ENCODE data around the gene FBH1. TPM values are rescaled to one million over a fixed set of nuclear protein-coding genes. Genes with fewer than 3 reads are reported as not detected.
A peak's percentile ranks its signal among the peaks of the same experiment; 100 is the strongest.

FBH1 gene
- total and polyA plus RNA-seq, 9 of the 15 experiments (the other 6 are each of a cell fraction or from before 2014, with no cell fraction given) = 13.4 to 108 (median 77.8) TPM

DNA sequence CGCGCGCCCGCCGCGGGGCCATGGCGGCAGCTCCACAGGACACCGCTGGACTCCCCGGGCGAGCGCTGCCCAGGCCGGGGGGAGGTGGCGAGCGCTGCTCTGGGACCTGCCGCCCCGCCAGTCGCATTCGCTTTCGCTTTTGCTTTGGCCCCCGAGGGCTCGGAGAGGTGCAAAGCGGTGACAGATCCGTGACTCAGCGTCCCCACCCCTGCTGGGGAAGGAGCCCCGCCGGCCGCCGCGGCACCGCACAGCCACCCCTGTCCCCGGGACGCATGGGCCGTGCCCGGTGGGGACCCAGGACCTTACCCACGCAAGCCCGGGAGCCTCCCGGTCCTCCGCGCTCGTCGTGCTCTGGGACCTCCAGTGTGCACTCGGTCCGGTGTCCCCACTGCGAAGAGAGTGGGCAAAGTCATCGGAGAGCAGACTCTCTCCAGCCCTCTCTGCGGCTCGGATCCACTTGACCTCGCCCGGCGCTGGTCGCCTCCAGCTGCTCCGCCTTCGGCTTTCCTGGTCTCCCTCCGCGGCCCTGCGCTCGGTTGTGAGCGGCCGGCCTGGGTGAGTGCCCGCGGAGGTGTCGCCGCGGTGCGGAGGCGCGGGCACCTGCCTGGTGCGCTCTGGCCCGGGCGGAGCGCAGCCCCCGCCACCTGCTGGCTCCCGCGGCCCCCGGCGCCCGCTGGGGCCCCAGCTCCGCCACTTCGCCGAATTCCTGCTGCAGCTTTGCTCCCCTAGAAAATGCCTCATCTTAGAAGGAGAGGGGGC is 87.6 kb downstream of the FBH1 start, which contains the start of gene IL15RA (continued):
- 0 out of 4 replicates have a peak, but pooled peaks of 1 of the 2 experiments have one; percentile 15 for TF ChIP-seq SIN3A (IDR thresholded peaks at IDR 0.05; ENCODE audit: borderline replicate concordance in 2 of 2, control insufficient read depth in 1 of 2, low read depth in 2 of 2, low read length in 2 of 2)
- no peak for TF ChIP-seq NR4A1 (CRISPR knock-in tag; IDR thresholded peaks at IDR 0.05)
- no peak for TF ChIP-seq NR4A1 (tag; IDR thresholded peaks at IDR 0.05)
- no peak for TF ChIP-seq NFE2L1 (tag; IDR thresholded peaks at IDR 0.05; ENCODE audit: borderline replicate concordance, low read depth)
- TF ChIP-seq HMGN3 (IDR thresholded peaks at IDR 0.05; ENCODE audit: borderline replicate concordance, extremely low read depth, insufficient read length, low read depth, low read length) = peak; percentile 74
- peak in 1 of 2 experiments; percentile 80; a peak in 3 of 4 replicates for TF ChIP-seq MAZ (CRISPR knock-in tag; conservative IDR thresholded peaks at IDR 0.05 in 1 of 2, IDR thresholded peaks at IDR 0.05 in 1 of 2)
- TF ChIP-seq, protein P1, sequence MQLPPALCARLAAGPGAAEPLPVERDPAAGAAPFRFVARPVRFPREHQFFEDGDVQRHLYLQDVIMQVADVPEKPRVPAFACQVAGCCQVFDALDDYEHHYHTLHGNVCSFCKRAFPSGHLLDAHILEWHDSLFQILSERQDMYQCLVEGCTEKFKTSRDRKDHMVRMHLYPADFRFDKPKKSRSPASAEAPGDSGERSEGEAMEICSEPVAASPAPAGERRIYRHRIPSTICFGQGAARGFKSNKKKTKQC (CRISPR knock-in tag; IDR thresholded peaks at IDR 0.05) = peak; percentile 89; the same call in 1 of the 2 replicates
- no peak for TF ChIP-seq U2AF2 (optimal IDR thresholded peaks at IDR 0.05; ENCODE audit: low read depth, low read length)
- TF ChIP-seq TRIM24 (IDR thresholded peaks at IDR 0.05) = 0 out of 4 replicates have a peak, but pooled peaks of 1 of the 2 experiments have one; percentile 25
- TF ChIP-seq SAP30 (IDR thresholded peaks at IDR 0.05; ENCODE audit: borderline replicate concordance, insufficient read depth, low read depth, low read length, poor library complexity, severe bottlenecking) = peak; percentile 59
- TF ChIP-seq, protein P2, sequence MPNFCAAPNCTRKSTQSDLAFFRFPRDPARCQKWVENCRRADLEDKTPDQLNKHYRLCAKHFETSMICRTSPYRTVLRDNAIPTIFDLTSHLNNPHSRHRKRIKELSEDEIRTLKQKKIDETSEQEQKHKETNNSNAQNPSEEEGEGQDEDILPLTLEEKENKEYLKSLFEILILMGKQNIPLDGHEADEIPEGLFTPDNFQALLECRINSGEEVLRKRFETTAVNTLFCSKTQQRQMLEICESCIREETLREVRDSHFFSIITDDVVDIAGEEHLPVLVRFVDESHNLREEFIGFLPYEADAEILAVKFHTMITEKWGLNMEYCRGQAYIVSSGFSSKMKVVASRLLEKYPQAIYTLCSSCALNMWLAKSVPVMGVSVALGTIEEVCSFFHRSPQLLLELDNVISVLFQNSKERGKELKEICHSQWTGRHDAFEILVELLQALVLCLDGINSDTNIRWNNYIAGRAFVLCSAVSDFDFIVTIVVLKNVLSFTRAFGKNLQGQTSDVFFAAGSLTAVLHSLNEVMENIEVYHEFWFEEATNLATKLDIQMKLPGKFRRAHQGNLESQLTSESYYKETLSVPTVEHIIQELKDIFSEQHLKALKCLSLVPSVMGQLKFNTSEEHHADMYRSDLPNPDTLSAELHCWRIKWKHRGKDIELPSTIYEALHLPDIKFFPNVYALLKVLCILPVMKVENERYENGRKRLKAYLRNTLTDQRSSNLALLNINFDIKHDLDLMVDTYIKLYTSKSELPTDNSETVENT (CRISPR knock-in tag; IDR thresholded peaks at IDR 0.05) = no peak
- TF ChIP-seq, protein P3, sequence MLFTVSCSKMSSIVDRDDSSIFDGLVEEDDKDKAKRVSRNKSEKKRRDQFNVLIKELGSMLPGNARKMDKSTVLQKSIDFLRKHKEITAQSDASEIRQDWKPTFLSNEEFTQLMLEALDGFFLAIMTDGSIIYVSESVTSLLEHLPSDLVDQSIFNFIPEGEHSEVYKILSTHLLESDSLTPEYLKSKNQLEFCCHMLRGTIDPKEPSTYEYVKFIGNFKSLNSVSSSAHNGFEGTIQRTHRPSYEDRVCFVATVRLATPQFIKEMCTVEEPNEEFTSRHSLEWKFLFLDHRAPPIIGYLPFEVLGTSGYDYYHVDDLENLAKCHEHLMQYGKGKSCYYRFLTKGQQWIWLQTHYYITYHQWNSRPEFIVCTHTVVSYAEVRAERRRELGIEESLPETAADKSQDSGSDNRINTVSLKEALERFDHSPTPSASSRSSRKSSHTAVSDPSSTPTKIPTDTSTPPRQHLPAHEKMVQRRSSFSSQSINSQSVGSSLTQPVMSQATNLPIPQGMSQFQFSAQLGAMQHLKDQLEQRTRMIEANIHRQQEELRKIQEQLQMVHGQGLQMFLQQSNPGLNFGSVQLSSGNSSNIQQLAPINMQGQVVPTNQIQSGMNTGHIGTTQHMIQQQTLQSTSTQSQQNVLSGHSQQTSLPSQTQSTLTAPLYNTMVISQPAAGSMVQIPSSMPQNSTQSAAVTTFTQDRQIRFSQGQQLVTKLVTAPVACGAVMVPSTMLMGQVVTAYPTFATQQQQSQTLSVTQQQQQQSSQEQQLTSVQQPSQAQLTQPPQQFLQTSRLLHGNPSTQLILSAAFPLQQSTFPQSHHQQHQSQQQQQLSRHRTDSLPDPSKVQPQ (CRISPR knock-in tag; IDR thresholded peaks at IDR 0.05; ENCODE audit: borderline replicate concordance) = no peak
- no peak for TF ChIP-seq ZNF695 (CRISPR knock-in tag; IDR thresholded peaks at IDR 0.05)
- TF ChIP-seq, protein P4, sequence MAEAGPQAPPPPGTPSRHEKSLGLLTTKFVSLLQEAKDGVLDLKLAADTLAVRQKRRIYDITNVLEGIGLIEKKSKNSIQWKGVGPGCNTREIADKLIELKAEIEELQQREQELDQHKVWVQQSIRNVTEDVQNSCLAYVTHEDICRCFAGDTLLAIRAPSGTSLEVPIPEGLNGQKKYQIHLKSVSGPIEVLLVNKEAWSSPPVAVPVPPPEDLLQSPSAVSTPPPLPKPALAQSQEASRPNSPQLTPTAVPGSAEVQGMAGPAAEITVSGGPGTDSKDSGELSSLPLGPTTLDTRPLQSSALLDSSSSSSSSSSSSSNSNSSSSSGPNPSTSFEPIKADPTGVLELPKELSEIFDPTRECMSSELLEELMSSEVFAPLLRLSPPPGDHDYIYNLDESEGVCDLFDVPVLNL (CRISPR knock-in tag; IDR thresholded peaks at IDR 0.05; ENCODE audit: low read depth) = no peak; the same call in 1 of the 2 replicates
- no peak for TF ChIP-seq EHMT2 (IDR thresholded peaks at IDR 0.05)
- peak; percentile 40 for TF ChIP-seq PRPF4 (IDR thresholded peaks at IDR 0.05; ENCODE audit: insufficient read depth, low read depth, low read length, poor library complexity, severe bottlenecking)
- no peak for TF ChIP-seq ZC3H8 (IDR thresholded peaks at IDR 0.05)
- TF ChIP-seq BCL6 (CRISPR knock-in tag; IDR thresholded peaks at IDR 0.05) = no peak
- TF ChIP-seq BACH1 (tag; IDR thresholded peaks at IDR 0.05) = 0 out of 2 replicates have a peak, but pooled peaks have one; percentile 28
- TF ChIP-seq ZFX (CRISPR knock-in tag; IDR thresholded peaks at IDR 0.05) = peak; percentile 78

Data from K562 (cell line).